Activated CD8-positive, alpha-beta T cell treated with anti-CD3 and anti-CD28 coated beads for 36 hours (primary cell): ENCODE results near the gene PDRG1. TPM values are rescaled to one million over a fixed set of nuclear protein-coding genes. Genes with fewer than 3 reads are reported as not detected.
A peak's percentile ranks its signal among the peaks of the same experiment; 100 is the strongest.

Source experiments
- ATAC-seq: fragments of 200-7000 bp; cut with Tn5 transposase; one replicate; pipeline ENCODE4 v1.10.0; 2021; ENCODE audit warnings: mild to moderate bottlenecking, moderate library complexity
- CTCF ChIA-PET: fragments of 350-600 bp; sonication (Branson Sonifier 250); formaldehyde crosslinking; loops from one replicate; lab custom pipeline; 2021; ENCODE audit warnings: antibody characterized with exemption; lab: Charles Lee
- POLR2A ChIA-PET: fragments of 350-600 bp; sonication (Branson Sonifier 250); formaldehyde crosslinking; loops from one replicate; lab custom pipeline; 2021; ENCODE audit warnings: antibody characterized with exemption; lab: Charles Lee
- DNase-seq: peaks from one replicate; pipeline ENCODE4 v3.0.0-alpha.2; 2020
- H3K27ac Mint-ChIP-seq: one replicate; pipeline ENCODE4 v1.8.0; 2021; ENCODE audit warnings: mild to moderate bottlenecking, mixed read lengths
- H3K27me3 Mint-ChIP-seq: one replicate; pipeline ENCODE4 v1.8.0; 2021; ENCODE audit warnings: mixed read lengths
- H3K36me3 Mint-ChIP-seq: one replicate; pipeline ENCODE4 v1.8.0; 2021; ENCODE audit warnings: low read depth, mixed read lengths
- H3K4me1 Mint-ChIP-seq: one replicate; pipeline ENCODE4 v1.8.0; 2021; ENCODE audit warnings: low read depth, mixed read lengths
- H3K4me3 Mint-ChIP-seq: one replicate; pipeline ENCODE4 v1.8.0; 2021; ENCODE audit warnings: mild to moderate bottlenecking, moderate library complexity, mixed read lengths
- H3K9me3 Mint-ChIP-seq: one replicate; pipeline ENCODE4 v1.8.0; 2021; ENCODE audit warnings: mixed read lengths
- intact Hi-C: fragments of 100-400 bp; cut with micrococcal nuclease; formaldehyde crosslinking; loops from one replicate; pipeline ENCODE4 v1.10.0; 2022
- total RNA-seq, 2 experiments: library from RNA; stranded (reverse); gene quantifications; one replicate each; pipeline ENCODE4 v1.2.3, GENCODE V29; 2021
- TF ChIP-seq, protein P1 (sequence below): fragments of 200-600 bp; IDR thresholded peaks from one replicate; pipeline ENCODE4 v1.8.0; 2022; ENCODE audit warnings: antibody characterized with exemption, mild to moderate bottlenecking

PDRG1 gene
- total RNA-seq, 2 experiments from 2014 or later = 17.7 to 18.3 TPM

DNA sequence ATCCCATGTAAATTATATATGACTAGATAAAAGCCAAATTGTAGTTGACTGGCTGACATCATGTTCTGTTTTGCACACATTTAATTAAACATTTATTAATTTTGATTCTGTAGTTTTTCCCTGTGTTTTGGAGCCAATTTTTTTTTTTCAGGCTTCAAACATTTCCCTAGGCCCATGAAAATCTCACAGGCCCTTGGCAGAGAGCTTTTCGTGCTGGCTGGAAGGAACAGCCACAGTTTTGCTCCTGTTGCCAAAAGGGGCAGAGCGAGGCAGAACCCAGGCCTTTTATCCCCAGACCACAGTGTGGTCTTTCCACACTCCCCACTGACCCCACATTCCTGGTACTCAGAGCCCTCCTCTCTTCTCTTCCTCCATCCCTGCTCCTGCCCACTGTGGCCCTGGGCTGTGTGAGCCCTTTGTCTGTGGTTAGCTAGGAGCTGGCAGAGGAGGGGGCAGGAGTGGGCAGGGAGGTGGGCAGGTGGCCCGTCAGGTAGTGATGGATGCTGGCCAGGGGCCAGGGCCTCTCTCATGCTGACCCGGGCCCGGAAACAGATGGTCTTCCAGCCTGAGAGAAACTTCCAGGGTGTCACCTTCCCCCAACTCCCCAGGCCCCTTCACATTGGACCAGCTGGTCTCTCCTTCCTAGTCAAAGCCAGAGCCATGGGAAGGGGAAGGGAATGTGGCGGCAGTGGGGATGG, 38.9 kb upstream of the PDRG1 start:
- TF ChIP-seq, protein P1, sequence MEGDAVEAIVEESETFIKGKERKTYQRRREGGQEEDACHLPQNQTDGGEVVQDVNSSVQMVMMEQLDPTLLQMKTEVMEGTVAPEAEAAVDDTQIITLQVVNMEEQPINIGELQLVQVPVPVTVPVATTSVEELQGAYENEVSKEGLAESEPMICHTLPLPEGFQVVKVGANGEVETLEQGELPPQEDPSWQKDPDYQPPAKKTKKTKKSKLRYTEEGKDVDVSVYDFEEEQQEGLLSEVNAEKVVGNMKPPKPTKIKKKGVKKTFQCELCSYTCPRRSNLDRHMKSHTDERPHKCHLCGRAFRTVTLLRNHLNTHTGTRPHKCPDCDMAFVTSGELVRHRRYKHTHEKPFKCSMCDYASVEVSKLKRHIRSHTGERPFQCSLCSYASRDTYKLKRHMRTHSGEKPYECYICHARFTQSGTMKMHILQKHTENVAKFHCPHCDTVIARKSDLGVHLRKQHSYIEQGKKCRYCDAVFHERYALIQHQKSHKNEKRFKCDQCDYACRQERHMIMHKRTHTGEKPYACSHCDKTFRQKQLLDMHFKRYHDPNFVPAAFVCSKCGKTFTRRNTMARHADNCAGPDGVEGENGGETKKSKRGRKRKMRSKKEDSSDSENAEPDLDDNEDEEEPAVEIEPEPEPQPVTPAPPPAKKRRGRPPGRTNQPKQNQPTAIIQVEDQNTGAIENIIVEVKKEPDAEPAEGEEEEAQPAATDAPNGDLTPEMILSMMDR = no peak
- ATAC-seq (no peak), DNase-seq (no peak)
- Mint-ChIP-seq H3K27ac (no peak overlapping the region), H3K27me3 (peaks cover 18% of the 10 kb centered on the region), H3K9me3 (no peaks in the 10 kb centered on the region), H3K4me1 (peaks cover 5% of the 10 kb centered on the region), H3K4me3 (no peak overlapping the region), H3K36me3 (no peaks in the 10 kb centered on the region)
- POLR2A ChIA-PET = interaction anchor here (0.7 kb wide), 1 partner anchor 14 kb away, joined by 3 read pairs; no protein-coding TSS in a partner anchor
- CTCF ChIA-PET = interaction anchor here (1.1 to 1.2 kb wide), 2 partner anchors 39 to 138 kb away, joined by 3 read pairs; partner anchors contain the start of gene PDRG1
- intact Hi-C loops = no loop called here

DNA sequence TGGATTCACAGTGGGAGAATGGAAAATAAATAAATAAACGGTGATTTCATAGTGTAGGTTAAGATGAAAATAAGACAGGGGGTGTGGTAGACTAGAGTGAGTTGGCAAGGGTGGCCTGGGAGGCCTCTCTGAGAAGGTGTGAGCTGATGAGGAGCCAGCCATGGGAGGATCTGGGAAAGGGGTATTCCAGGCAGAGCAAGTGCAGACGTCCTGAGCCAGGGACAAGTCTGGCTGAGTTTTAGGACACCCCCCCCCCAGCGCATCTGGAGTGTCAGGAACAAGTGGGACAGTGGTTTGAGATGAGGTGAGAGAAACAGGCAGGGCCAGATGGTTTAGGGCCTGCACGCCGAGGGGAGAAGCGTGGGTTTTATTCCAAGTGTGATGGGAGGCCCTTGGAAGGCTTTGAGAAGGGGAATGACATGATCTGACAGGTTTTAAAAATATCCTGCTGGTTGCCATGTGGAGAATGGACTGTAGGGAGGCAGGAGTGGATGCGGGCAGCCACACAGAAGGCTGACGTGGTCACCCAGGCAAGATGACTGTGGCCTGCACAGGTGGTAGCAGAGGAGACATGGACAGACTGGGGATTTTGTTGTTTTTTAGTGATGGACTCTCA, 37.3 kb upstream of the PDRG1 start:
- Mint-ChIP-seq H3K27ac (no peak overlapping the region), H3K4me3 (no peak overlapping the region), H3K36me3 (no peaks in the 10 kb centered on the region), H3K4me1 (peaks cover 5% of the 10 kb centered on the region), H3K27me3 (peaks cover 12% of the 10 kb centered on the region), H3K9me3 (no peaks in the 10 kb centered on the region)
- intact Hi-C loops = no loop called here
- TF ChIP-seq, protein P1 = no peak
- ChIA-PET POLR2A (no interaction called here), CTCF (no interaction called here)
- no peak for DNase-seq
- ATAC-seq = no peak

GRCh38 chr20:31988430-31989015, 36.7 kb upstream of the PDRG1 start:
- ChIA-PET CTCF (no interaction called here), POLR2A (no interaction called here)
- intact Hi-C loops = no loop called here
- H3K27me3 Mint-ChIP-seq = peaks cover 6% of the 10 kb centered on the region
- ATAC-seq = peak; percentile 86
- peaks cover 5% of the 10 kb centered on the region for H3K4me1 Mint-ChIP-seq
- no peak overlapping the region for H3K27ac Mint-ChIP-seq
- TF ChIP-seq, protein P1 = no peak
- H3K4me3 Mint-ChIP-seq = no peak overlapping the region
- H3K36me3 Mint-ChIP-seq = no peaks in the 10 kb centered on the region
- H3K9me3 Mint-ChIP-seq = no peaks in the 10 kb centered on the region
- peak; percentile 41 for DNase-seq

DNA sequence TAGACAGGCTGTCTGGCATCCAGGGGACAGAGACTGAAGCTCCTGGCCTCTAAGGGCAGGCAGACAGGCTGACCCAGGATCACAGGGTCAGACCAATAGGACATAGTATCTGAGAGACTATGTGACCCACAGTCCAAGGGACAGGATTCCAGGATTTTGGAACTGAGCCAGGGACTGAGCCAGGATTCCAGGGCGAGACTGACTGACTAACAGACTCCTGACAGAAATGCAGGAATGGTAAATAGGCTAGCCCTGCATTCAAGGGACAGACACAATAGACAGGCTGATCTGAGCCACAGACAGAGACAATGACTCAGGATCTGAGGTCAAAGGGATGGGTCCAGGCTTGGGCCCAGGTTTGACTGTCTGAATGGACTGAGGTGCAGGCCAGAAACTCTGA, 35.9 kb upstream of the PDRG1 start:
- ChIA-PET CTCF (no interaction called here), POLR2A (no interaction called here)
- intact Hi-C loops = no loop called here
- Mint-ChIP-seq H3K27ac (no peak overlapping the region), H3K36me3 (no peaks in the 10 kb centered on the region), H3K27me3 (no peaks in the 10 kb centered on the region), H3K9me3 (no peaks in the 10 kb centered on the region), H3K4me3 (no peak overlapping the region), H3K4me1 (peaks cover 5% of the 10 kb centered on the region)
- no peak for DNase-seq
- TF ChIP-seq, protein P1 = no peak
- ATAC-seq = no peak

DNA sequence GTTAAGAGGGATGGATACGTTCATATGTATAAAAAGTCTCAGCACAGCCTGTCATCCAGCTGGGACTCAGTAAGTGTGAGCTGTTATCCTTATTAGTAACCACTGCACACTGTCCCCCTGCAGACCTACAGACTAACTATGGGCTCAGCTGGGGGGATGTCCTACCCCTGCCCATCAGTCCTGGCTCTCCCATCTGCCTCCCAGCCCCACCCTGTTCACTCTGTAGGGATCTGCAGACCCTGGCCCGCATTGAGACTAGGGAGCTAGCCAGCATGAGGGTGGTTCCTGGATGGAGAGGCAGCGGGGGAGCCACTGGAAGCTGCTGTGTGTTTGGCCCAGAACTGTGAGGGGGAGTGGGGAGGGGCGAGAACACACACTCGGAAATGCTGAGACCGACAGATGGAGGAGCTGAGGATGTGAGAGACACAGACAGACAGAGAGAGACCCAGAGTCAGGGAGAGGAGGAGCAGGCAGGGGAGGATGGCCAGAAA, 33.2 kb upstream of the PDRG1 start:
- H3K27me3 Mint-ChIP-seq = peaks cover 4% of the 10 kb centered on the region
- H3K4me1 Mint-ChIP-seq = peaks cover 5% of the 10 kb centered on the region
- ATAC-seq (no peak), DNase-seq (no peak)
- TF ChIP-seq, protein P1 = no peak
- H3K27ac Mint-ChIP-seq = no peak overlapping the region
- ChIA-PET CTCF (no interaction called here), POLR2A (no interaction called here)
- no peaks in the 10 kb centered on the region for H3K9me3 Mint-ChIP-seq
- no peak overlapping the region for H3K4me3 Mint-ChIP-seq
- no peaks in the 10 kb centered on the region for H3K36me3 Mint-ChIP-seq
- intact Hi-C loops = no loop called here
